Neural progenitor cell (in vitro differentiated cells): ENCODE data around the gene AMOTL2. TPM values are rescaled to one million over a fixed set of nuclear protein-coding genes. Genes with fewer than 3 reads are reported as not detected.

Experiments used
- DNase-seq: peaks from one replicate; pipeline ENCODE4 v3.0.0-alpha.2; 2016; ENCODE audit warnings: low spot score
- H2AFZ ChIP-seq: fragments of 200-600 bp; sonication (generic); replicated peaks from 2 replicates; pipeline ENCODE4 v1.6.1; 2016; ENCODE audit warnings: antibody characterized with exemption
- H3F3A ChIP-seq: fragments of 200-600 bp; sonication (generic); 2 replicates; pipeline ENCODE4 v1.6.1; 2016; ENCODE audit warnings: antibody characterized with exemption, low read depth
- H3K27ac ChIP-seq: fragments of 200-600 bp; sonication (generic); 2 replicates; pipeline ENCODE4 v1.5.1; 2016; ENCODE audit warnings: mild to moderate bottlenecking
- H3K27me3 ChIP-seq: fragments of 200-600 bp; sonication (generic); 2 replicates; pipeline ENCODE4 v1.6.1; 2016; ENCODE audit warnings: mild to moderate bottlenecking, moderate library complexity
- H3K36me3 ChIP-seq: fragments of 200-600 bp; sonication (generic); 2 replicates; pipeline ENCODE4 v1.5.1; 2016
- H3K4me1 ChIP-seq: fragments of 200-600 bp; sonication (generic); 2 replicates; pipeline ENCODE4 v1.6.1; 2016; ENCODE audit warnings: mixed run types
- H3K4me2 ChIP-seq: fragments of 200-600 bp; sonication (generic); 2 replicates; pipeline ENCODE4 v1.6.1; 2016
- H3K4me3 ChIP-seq: fragments of 200-600 bp; sonication (generic); 2 replicates; pipeline ENCODE4 v1.5.1; 2016
- H3K79me2 ChIP-seq: fragments of 200-600 bp; sonication (generic); 2 replicates; pipeline ENCODE4 v1.6.1; 2016; ENCODE audit warnings: low read depth
- H3K9ac ChIP-seq: fragments of 200-600 bp; sonication (generic); 2 replicates; pipeline ENCODE4 v1.6.1; 2016
- H3K9me3 ChIP-seq: fragments of 200-600 bp; sonication (generic); 2 replicates; pipeline ENCODE4 v1.5.1; 2016; ENCODE audit warnings: low read depth
- H4K20me1 ChIP-seq: fragments of 200-600 bp; sonication (generic); 2 replicates; pipeline ENCODE4 v1.6.1; 2016; ENCODE audit warnings: low read depth
- H3K27ac Mint-ChIP-seq: 3 replicates; pipeline ENCODE4 v1.8.0; 2021; ENCODE audit warnings: mixed read lengths
- H3K27me3 Mint-ChIP-seq: 2 replicates; pipeline ENCODE4 v1.8.0; 2022; ENCODE audit warnings: low read depth, mild to moderate bottlenecking, inconsistent platforms, moderate library complexity, mixed read lengths; ENCODE audit not compliant: insufficient read depth
- H3K36me3 Mint-ChIP-seq: 3 replicates; pipeline ENCODE4 v1.8.0; 2021; ENCODE audit warnings: mixed read lengths
- H3K4me1 Mint-ChIP-seq: 3 replicates; pipeline ENCODE4 v1.8.0; 2021; ENCODE audit warnings: mixed read lengths
- H3K4me3 Mint-ChIP-seq: 3 replicates; pipeline ENCODE4 v1.8.0; 2021; ENCODE audit warnings: mild to moderate bottlenecking, moderate library complexity, mixed read lengths
- H3K9me3 Mint-ChIP-seq: 3 replicates; pipeline ENCODE4 v1.8.0; 2020; ENCODE audit warnings: mixed read lengths
- CTCF ChIP-seq: fragments of 200-600 bp; sonication (generic); IDR thresholded peaks from 2 replicates; pipeline ENCODE4 v1.5.1; 2017; ENCODE audit warnings: antibody characterized with exemption, mild to moderate bottlenecking
- EZH2 ChIP-seq: fragments of 200-600 bp; sonication (generic); IDR thresholded peaks from 2 replicates; pipeline ENCODE4 v1.6.1; 2017; ENCODE audit warnings: antibody characterized with exemption, mild to moderate bottlenecking, moderate library complexity
- EZH2phosphoT487 ChIP-seq: fragments of 200-600 bp; sonication (generic); IDR thresholded peaks from 2 replicates; pipeline ENCODE4 v1.6.1; 2017; ENCODE audit warnings: antibody characterized with exemption
- total RNA-seq: library from RNA; depleted of rRNA; stranded (reverse); fragments of >200 nt; gene quantifications from 2 replicates; pipeline ENCODE4 v1.2.3, GENCODE V29; 2015; ENCODE audit warnings: low replicate concordance

Gene AMOTL2
- total RNA-seq, 1 donor from 2014 or later, result 62.9 TPM

- H3K79me2 ChIP-seq, result no peaks in the 10 kb centered on the region
- no peaks in the 10 kb centered on the region for H3K27me3 ChIP-seq
- no peak for DNase-seq
- H3K27me3 Mint-ChIP-seq, result peaks cover 2% of the 10 kb centered on the region
- peaks cover 47% of the 10 kb centered on the region for H4K20me1 ChIP-seq
- no peak for TF ChIP-seq EZH2
- TF ChIP-seq CTCF, result no peak
- H3K9me3 ChIP-seq, result no peaks in the 10 kb centered on the region
- no peak overlapping the region for H3K9ac ChIP-seq
- H3K4me1 ChIP-seq, result peaks cover 6% of the 10 kb centered on the region
- H3K9me3 Mint-ChIP-seq, result no peaks in the 10 kb centered on the region
- H3K4me2 ChIP-seq, result no peak overlapping the region
- peaks cover 4% of the 10 kb centered on the region for H3K36me3 ChIP-seq
- H3K4me3 ChIP-seq, result no peak overlapping the region
- H3K27ac ChIP-seq, result no peak overlapping the region
- H3F3A ChIP-seq, result peaks cover 45% of the 10 kb centered on the region
- H3K4me3 Mint-ChIP-seq, result no peak overlapping the region
- no peak overlapping the region for H3K27ac Mint-ChIP-seq
- H3K4me1 Mint-ChIP-seq, result peaks cover 26% of the 10 kb centered on the region
- no peak overlapping the region for H2AFZ ChIP-seq
- H3K36me3 Mint-ChIP-seq, result peaks cover 48% of the 10 kb centered on the region
Observed at GRCh38 chr3:134353831-134354611, 20.2 kb downstream of the AMOTL2 start.

GRCh38 chr3:134353171-134353825 lies 20.9 kb downstream of the AMOTL2 start:
- no peak overlapping the region for H2AFZ ChIP-seq
- Mint-ChIP-seq H3K36me3 (peaks cover 43% of the 10 kb centered on the region), H3K27ac (no peak overlapping the region), H3K4me1 (peaks cover 20% of the 10 kb centered on the region), H3K9me3 (no peaks in the 10 kb centered on the region), H3K27me3 (peaks cover 2% of the 10 kb centered on the region), H3K4me3 (no peak overlapping the region)
- H3K36me3 ChIP-seq, result peaks cover 4% of the 10 kb centered on the region
- H3K4me3 ChIP-seq, result no peak overlapping the region
- H3K27me3 ChIP-seq, result no peaks in the 10 kb centered on the region
- H4K20me1 ChIP-seq, result peaks cover 40% of the 10 kb centered on the region
- H3K79me2 ChIP-seq, result no peaks in the 10 kb centered on the region
- no peak for DNase-seq
- H3K9ac ChIP-seq, result no peak overlapping the region
- H3F3A ChIP-seq, result peaks cover 38% of the 10 kb centered on the region
- H3K4me2 ChIP-seq, result no peak overlapping the region
- no peak overlapping the region for H3K27ac ChIP-seq
- H3K4me1 ChIP-seq, result peaks cover 6% of the 10 kb centered on the region
- no peak for TF ChIP-seq EZH2phosphoT487
- H3K9me3 ChIP-seq, result no peaks in the 10 kb centered on the region

- Mint-ChIP-seq H3K27ac (peak overlapping the region; percentile 35), H3K27me3 (peaks cover 2% of the 10 kb centered on the region)
Observed at GRCh38 chr3:134352031-134352671, 22.1 kb downstream of the AMOTL2 start.

More at GRCh38 chr3:134352031-134352671, 22.1 kb downstream of the AMOTL2 start:
- Histone ChIP-seq H3K4me3 (no peak overlapping the region), H3F3A (peaks cover 35% of the 10 kb centered on the region), H3K4me1 (peaks cover 6% of the 10 kb centered on the region), H3K4me2 (no peak overlapping the region), H3K27me3 (no peaks in the 10 kb centered on the region), H3K27ac (no peak overlapping the region), H3K9me3 (no peaks in the 10 kb centered on the region), H3K36me3 (peaks cover 4% of the 10 kb centered on the region), H3K9ac (no peak overlapping the region), H2AFZ (no peak overlapping the region), H4K20me1 (peaks cover 28% of the 10 kb centered on the region), H3K79me2 (no peaks in the 10 kb centered on the region)
- DNase-seq, result no peak
- Mint-ChIP-seq H3K36me3 (peaks cover 34% of the 10 kb centered on the region), H3K4me1 (peaks cover 10% of the 10 kb centered on the region), H3K4me3 (no peak overlapping the region), H3K9me3 (no peaks in the 10 kb centered on the region)
- TF ChIP-seq EZH2, result no peak
- TF ChIP-seq CTCF, result no peak
- TF ChIP-seq EZH2phosphoT487, result no peak
